ENCODE results near the gene VPS51. TPM values are rescaled to one million over a fixed set of nuclear protein-coding genes. Genes with fewer than 3 reads are reported as not detected.

The VPS51 gene
- total RNA-seq, 4 donors from 2014 or later = 204 to 298 (median 224) TPM

GRCh38 chr11:65159012-65159411, 63.0 kb downstream of the VPS51 start:
- Histone ChIP-seq H3K36me3 (no peaks in the 10 kb centered on the region), H3K9me3 (no peaks in the 10 kb centered on the region), H3K27me3 (no peaks in the 10 kb centered on the region), H3K4me1 (no peaks in the 10 kb centered on the region), H3K4me3 (no peak overlapping the region), H3K27ac (no peak overlapping the region)
- DNase-seq = no peak
- TF ChIP-seq, protein P1, sequence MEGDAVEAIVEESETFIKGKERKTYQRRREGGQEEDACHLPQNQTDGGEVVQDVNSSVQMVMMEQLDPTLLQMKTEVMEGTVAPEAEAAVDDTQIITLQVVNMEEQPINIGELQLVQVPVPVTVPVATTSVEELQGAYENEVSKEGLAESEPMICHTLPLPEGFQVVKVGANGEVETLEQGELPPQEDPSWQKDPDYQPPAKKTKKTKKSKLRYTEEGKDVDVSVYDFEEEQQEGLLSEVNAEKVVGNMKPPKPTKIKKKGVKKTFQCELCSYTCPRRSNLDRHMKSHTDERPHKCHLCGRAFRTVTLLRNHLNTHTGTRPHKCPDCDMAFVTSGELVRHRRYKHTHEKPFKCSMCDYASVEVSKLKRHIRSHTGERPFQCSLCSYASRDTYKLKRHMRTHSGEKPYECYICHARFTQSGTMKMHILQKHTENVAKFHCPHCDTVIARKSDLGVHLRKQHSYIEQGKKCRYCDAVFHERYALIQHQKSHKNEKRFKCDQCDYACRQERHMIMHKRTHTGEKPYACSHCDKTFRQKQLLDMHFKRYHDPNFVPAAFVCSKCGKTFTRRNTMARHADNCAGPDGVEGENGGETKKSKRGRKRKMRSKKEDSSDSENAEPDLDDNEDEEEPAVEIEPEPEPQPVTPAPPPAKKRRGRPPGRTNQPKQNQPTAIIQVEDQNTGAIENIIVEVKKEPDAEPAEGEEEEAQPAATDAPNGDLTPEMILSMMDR (IDR thresholded peaks at IDR 0.05) = no peak
- TF ChIP-seq POLR2A (IDR thresholded peaks at IDR 0.05) = no peak
- intact Hi-C loops (cut with DNase I) = no loop called here
- 67 to 71% methylated on average over 5 of the region's 5 CpGs for WGBS, 2 donors

DNA sequence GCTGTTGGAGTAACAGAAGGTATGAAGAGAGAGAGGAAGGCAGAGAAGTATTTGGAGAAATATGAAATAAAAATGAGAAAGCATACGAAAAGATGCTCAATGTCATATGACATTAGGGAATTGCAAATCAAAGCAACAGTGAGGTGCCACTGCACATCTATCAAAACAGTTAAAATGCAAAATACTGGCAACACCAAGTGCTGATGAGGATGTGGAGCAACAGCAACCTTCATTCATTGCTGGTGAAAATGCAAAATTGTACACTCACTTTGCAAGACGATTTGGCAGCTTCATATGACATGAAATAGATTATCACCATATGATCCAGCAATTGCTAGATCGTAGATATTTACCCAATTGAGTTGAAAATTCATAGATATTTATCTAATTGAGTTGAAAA, 64.6 kb downstream of the VPS51 start:
- Histone ChIP-seq H3K4me3 (no peak overlapping the region), H3K9me3 (no peaks in the 10 kb centered on the region), H3K36me3 (no peaks in the 10 kb centered on the region), H3K27ac (no peak overlapping the region), H3K27me3 (no peaks in the 10 kb centered on the region), H3K4me1 (peaks cover 0 to 2% (median 1%) of the 10 kb centered on the region in 3 donors)
- intact Hi-C loops (cut with DNase I) = no loop called here
- no peak for DNase-seq
- WGBS, 2 donors = 80 to 82% methylated on average over 3 of the region's 3 CpGs
- TF ChIP-seq, protein P1 (IDR thresholded peaks at IDR 0.05) = no peak
- TF ChIP-seq POLR2A (IDR thresholded peaks at IDR 0.05) = no peak

Small RNAs within 50 kb of the gene (small RNA-seq; reads per million reads assigned to genes)
- gene HIGD1AP10 (0 reads per million in 4 donors), gene PDCL2P2 (0 reads per million in 4 donors), gene RNU2-23P (0 to 0.21 (median 0.07) reads per million in 4 donors)

Other genes starting within 250 kb of the VPS51 start
- 10 to 100 TPM; 29.5 to 44.0 (median 31.8) TPM for gene EHD1, start 217.6 kb upstream of the VPS51 start, total RNA-seq
- gene ATG2A, start 179.0 kb upstream of the VPS51 start, total RNA-seq = 10 to 100 TPM; 14.1 to 26.1 (median 19.6) TPM
- gene PPP2R5B, start 171.5 kb upstream of the VPS51 start, total RNA-seq = 10 to 100 TPM in 1 of 4 donors, 1 to 10 TPM in 3; 7.7 to 10.5 (median 8.6) TPM
- gene GPHA2, start 160.3 kb upstream of the VPS51 start, total RNA-seq = not detected
- not detected for gene MAJIN, start 124.1 kb upstream of the VPS51 start, total RNA-seq
- under 1 TPM in 2 of 4 donors, not detected in 2; 0.38 to 0.76 TPM for gene BATF2, start 99.2 kb upstream of the VPS51 start, total RNA-seq
- gene ARL2, start 82.1 kb upstream of the VPS51 start, total RNA-seq = 10 to 100 TPM; 42.5 to 82.1 (median 65.0) TPM
- gene SNX15, start 68.8 kb upstream of the VPS51 start, total RNA-seq = 10 to 100 TPM in 3 of 4 donors, 1 to 10 TPM in 1; 9.8 to 18.6 (median 13.9) TPM
- gene SAC3D1, start 55.0 kb upstream of the VPS51 start, total RNA-seq = 10 to 100 TPM in 3 of 4 donors, 1 to 10 TPM in 1; 9.2 to 19.0 (median 15.1) TPM
- gene NAALADL1, start 37.7 kb upstream of the VPS51 start, total RNA-seq = 10 to 100 TPM in 1 of 4 donors, 1 to 10 TPM in 2, under 1 TPM in 1; 0.34 to 19.6 (median 3.1) TPM
- 10 to 100 TPM in 1 of 4 donors, 1 to 10 TPM in 3; 3.1 to 14.3 (median 9.0) TPM for gene CDCA5, start 12.2 kb upstream of the VPS51 start, total RNA-seq
- gene ZFPL1, start 12.0 kb upstream of the VPS51 start, total RNA-seq = 10 to 100 TPM; 24.0 to 52.2 (median 32.2) TPM
- 10 to 100 TPM; 36.4 to 96.5 (median 74.7) TPM for gene TM7SF2, start 15.7 kb downstream of the VPS51 start, total RNA-seq
- gene ZNHIT2, start 21.5 kb downstream of the VPS51 start, total RNA-seq = 10 to 100 TPM; 12.4 to 17.0 (median 16.5) TPM
- gene FAU, start 25.9 kb downstream of the VPS51 start, total RNA-seq = 100 to 1,000 TPM; 436 to 777 (median 528) TPM
- 10 to 100 TPM; 68.1 to 76.2 (median 72.0) TPM for gene MRPL49, start 26.1 kb downstream of the VPS51 start, total RNA-seq
- gene SYVN1, start 38.3 kb downstream of the VPS51 start, total RNA-seq = 10 to 100 TPM; 20.4 to 39.3 (median 26.9) TPM
- gene SPDYC, start 74.0 kb downstream of the VPS51 start, total RNA-seq = not detected
- 100 to 1,000 TPM; 225 to 696 (median 354) TPM for gene CAPN1, start 85.7 kb downstream of the VPS51 start, total RNA-seq
- gene POLA2, start 165.7 kb downstream of the VPS51 start, total RNA-seq = 10 to 100 TPM in 2 of 4 donors, 1 to 10 TPM in 2; 3.1 to 14.1 (median 10.4) TPM
- 10 to 100 TPM in 1 of 4 donors, 1 to 10 TPM in 2, under 1 TPM in 1; 0.76 to 11.4 (median 5.6) TPM for gene CDC42EP2, start 218.7 kb downstream of the VPS51 start, total RNA-seq
- gene DPF2, start 237.6 kb downstream of the VPS51 start, total RNA-seq = 10 to 100 TPM; 18.7 to 35.3 (median 23.8) TPM

All from esophagus squamous epithelium (tissue), 5 donors.